Caco-2 (cell line): Measurements from ENCODE around the gene UCP2. TPM values are rescaled to one million over a fixed set of nuclear protein-coding genes. Genes with fewer than 3 reads are reported as not detected.
A peak's percentile ranks its signal among the peaks of the same experiment; 100 is the strongest.

Experiments used
- Bru-seq: library from RNA; stranded (reverse); fragments of 400-500 nt; gene quantifications from one replicate; lab custom pipeline; 2021; lab: Mats Ljungman, UMichigan
- BruChase-seq, 2 experiments: library from RNA; stranded (reverse); fragments of 400-500 nt; gene quantifications; one replicate each; lab custom pipeline; 2021; lab: Mats Ljungman, UMichigan
- BruUV-seq: library from RNA; stranded (reverse); fragments of 400-500 nt; replicated peaks from 2 replicates; lab custom pipeline; 2021; lab: Mats Ljungman, UMichigan
- CTCF ChIA-PET: fragments of 300-600 bp; sonication (Branson Sonifier 250); formaldehyde crosslinking; loops from one replicate; lab custom pipeline; 2022; ENCODE audit warnings: antibody characterized with exemption; lab: Charles Lee
- POLR2A ChIA-PET: fragments of 300-600 bp; sonication (Branson Sonifier 250); formaldehyde crosslinking; loops from one replicate; lab custom pipeline; 2022; ENCODE audit warnings: antibody characterized with exemption; lab: Charles Lee
- DNase-seq, 2 experiments: peaks; one replicate each; pipeline versions ENCODE4 v3.0.0 to v3.0.0-alpha.2; 2020 to 2022
- H3K27me3 ChIP-seq: replicated peaks from 2 replicates; pipeline ENCODE4 v1.6.0; 2011; ENCODE audit warnings: low read length; ENCODE audit not compliant: control insufficient read depth, insufficient read depth
- H3K36me3 ChIP-seq: 2 replicates; pipeline ENCODE4 v1.5.1; 2011; ENCODE audit warnings: low read length; ENCODE audit not compliant: control insufficient read depth, insufficient read depth
- H3K4me1 ChIP-seq: fragments of 250-450 bp; sonication (Bioruptor Pico); 2 replicates; pipeline ENCODE4 v1.5.1; 2020; ENCODE audit warnings: mild to moderate bottlenecking
- H3K4me3 ChIP-seq: 2 replicates; pipeline ENCODE4 v1.5.1; 2011; ENCODE audit warnings: low read depth, mild to moderate bottlenecking, control low read depth, low read length
- H3K9me3 ChIP-seq: fragments of 250-450 bp; sonication (Bioruptor Pico); 2 replicates; pipeline ENCODE4 v1.5.1; 2020; ENCODE audit warnings: mild to moderate bottlenecking, moderate library complexity
- H3K27ac Mint-ChIP-seq: one replicate; pipeline ENCODE4 v1.8.0; 2022; ENCODE audit warnings: mixed read lengths; ENCODE audit not compliant: unreplicated experiment
- H3K27me3 Mint-ChIP-seq: one replicate; pipeline ENCODE4 v1.8.0; 2022; ENCODE audit warnings: mixed read lengths; ENCODE audit not compliant: insufficient read depth, unreplicated experiment
- H3K36me3 Mint-ChIP-seq: one replicate; pipeline ENCODE4 v1.8.0; 2022; ENCODE audit warnings: mild to moderate bottlenecking, mixed read lengths; ENCODE audit not compliant: insufficient read depth, unreplicated experiment
- H3K4me1 Mint-ChIP-seq: one replicate; pipeline ENCODE4 v1.8.0; 2022; ENCODE audit warnings: low read depth, mixed read lengths; ENCODE audit not compliant: unreplicated experiment
- H3K4me3 Mint-ChIP-seq: one replicate; pipeline ENCODE4 v1.8.0; 2022; ENCODE audit warnings: mild to moderate bottlenecking, moderate library complexity, mixed read lengths; ENCODE audit not compliant: unreplicated experiment
- H3K9me3 Mint-ChIP-seq: one replicate; pipeline ENCODE4 v1.8.0; 2022; ENCODE audit warnings: mixed read lengths; ENCODE audit not compliant: unreplicated experiment
- intact Hi-C: fragments of 100-400 bp; cut with micrococcal nuclease; formaldehyde crosslinking; loops from one replicate; pipeline ENCODE4 v1.10.0; 2022; ENCODE audit not compliant: unreplicated experiment
- long read RNA-seq: library from polyadenylated mRNA; stranded (forward); transcript quantifications from one replicate; pipeline ENCODE4 v2.0.0, GENCODE V29; 2022
- total RNA-seq: library from RNA; stranded (reverse); gene quantifications from 2 replicates; pipeline ENCODE4 v1.2.3, GENCODE V29; 2022
- TF ChIP-seq, protein P1 (sequence below), 2 experiments: fragments of 200-600 bp in 1 of 2; IDR thresholded peaks; 1 replicate in 1 of 2; 2 replicates in 1 of 2; pipeline versions ENCODE4 v1.5.1 to v1.8.0; 2011 to 2022; ENCODE audit warnings: antibody characterized with exemption in 1 of 2, control low read depth in 1 of 2, inconsistent platforms in 1 of 2, low read depth in 1 of 2, low read length in 1 of 2, mild to moderate bottlenecking in 1 of 2, moderate library complexity in 1 of 2; ENCODE audit not compliant: insufficient read depth in 1 of 2, severe bottlenecking in 1 of 2, unreplicated experiment in 1 of 2

Gene UCP2, protein sequence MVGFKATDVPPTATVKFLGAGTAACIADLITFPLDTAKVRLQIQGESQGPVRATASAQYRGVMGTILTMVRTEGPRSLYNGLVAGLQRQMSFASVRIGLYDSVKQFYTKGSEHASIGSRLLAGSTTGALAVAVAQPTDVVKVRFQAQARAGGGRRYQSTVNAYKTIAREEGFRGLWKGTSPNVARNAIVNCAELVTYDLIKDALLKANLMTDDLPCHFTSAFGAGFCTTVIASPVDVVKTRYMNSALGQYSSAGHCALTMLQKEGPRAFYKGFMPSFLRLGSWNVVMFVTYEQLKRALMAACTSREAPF
- total RNA-seq (100 and 144 TPM in 2 replicates), Bru-seq, nascent RNA (percentile 88 among the genes with signal in this experiment), BruChase-seq, experiment 1, labeled RNA remaining after a 2-hour chase (percentile 72 among the genes with signal in this experiment), BruChase-seq, experiment 2, labeled RNA remaining after a 6-hour chase (percentile 80 among the genes with signal in this experiment)
- long read RNA-seq, transcript UCP2-201 (8 exons, 2,113 nt): major isoform, 129 of 138 reads
- long read RNA-seq, partial matches to known transcripts: 2 of 138 reads
- long read RNA-seq, other reads (novel, unspliced or antisense): 5 of 138 reads

- CTCF ChIA-PET: interaction anchor here (0.6 to 1.6 kb wide), 4 partner anchors 10 to 188 kb away, joined by 3 to 13 read pairs (median 3); partner anchors contain the start of genes C2CD3 and PPME1
- Histone ChIP-seq H3K9me3 (no peaks in the 10 kb centered on the region), H3K27me3 (no peaks in the 10 kb centered on the region), H3K4me3 (peak within 1 kb of the TSS; percentile 55), H3K36me3 (peaks cover 17% of the 10 kb centered on the region), H3K4me1 (peaks cover 15% of the 10 kb centered on the region)
- TF ChIP-seq, protein P1, sequence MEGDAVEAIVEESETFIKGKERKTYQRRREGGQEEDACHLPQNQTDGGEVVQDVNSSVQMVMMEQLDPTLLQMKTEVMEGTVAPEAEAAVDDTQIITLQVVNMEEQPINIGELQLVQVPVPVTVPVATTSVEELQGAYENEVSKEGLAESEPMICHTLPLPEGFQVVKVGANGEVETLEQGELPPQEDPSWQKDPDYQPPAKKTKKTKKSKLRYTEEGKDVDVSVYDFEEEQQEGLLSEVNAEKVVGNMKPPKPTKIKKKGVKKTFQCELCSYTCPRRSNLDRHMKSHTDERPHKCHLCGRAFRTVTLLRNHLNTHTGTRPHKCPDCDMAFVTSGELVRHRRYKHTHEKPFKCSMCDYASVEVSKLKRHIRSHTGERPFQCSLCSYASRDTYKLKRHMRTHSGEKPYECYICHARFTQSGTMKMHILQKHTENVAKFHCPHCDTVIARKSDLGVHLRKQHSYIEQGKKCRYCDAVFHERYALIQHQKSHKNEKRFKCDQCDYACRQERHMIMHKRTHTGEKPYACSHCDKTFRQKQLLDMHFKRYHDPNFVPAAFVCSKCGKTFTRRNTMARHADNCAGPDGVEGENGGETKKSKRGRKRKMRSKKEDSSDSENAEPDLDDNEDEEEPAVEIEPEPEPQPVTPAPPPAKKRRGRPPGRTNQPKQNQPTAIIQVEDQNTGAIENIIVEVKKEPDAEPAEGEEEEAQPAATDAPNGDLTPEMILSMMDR (IDR thresholded peaks at IDR 0.05; ENCODE audit: insufficient read depth in 1 of 2, low read depth in 1 of 2, low read length in 1 of 2, severe bottlenecking in 1 of 2, unreplicated experiment in 1 of 2): no peak
- POLR2A ChIA-PET: interaction anchor here (0.5 to 3.4 kb wide), 21 partner anchors 10 to 511 kb away, joined by 3 to 42 read pairs (median 4); partner anchors contain the start of genes C2CD3, LIPT2, MRPL48 and PPME1
- intact Hi-C loops: loop anchor here (1.0 to 10.0 kb wide), 5 partner anchors 18 to 332 kb away; partner anchors contain the start of gene P4HA3
- no peaks in the 10 kb centered on the region for H3K9me3 Mint-ChIP-seq
- peak within 1 kb of the TSS; percentile 95 for H3K27ac Mint-ChIP-seq
- peak; percentile 95 to 96 for DNase-seq
- no TSS peak for BruUV-seq
- H3K4me1 Mint-ChIP-seq: peaks cover 7% of the 10 kb centered on the region
- no peaks in the 10 kb centered on the region for H3K27me3 Mint-ChIP-seq
- peak within 1 kb of the TSS; percentile 91 for H3K4me3 Mint-ChIP-seq
- peaks cover 36% of the 10 kb centered on the region for H3K36me3 Mint-ChIP-seq
Observed at GRCh38 chr11:73982595-73982989, at the start of gene UCP2. Gene UCP2, minus strand, starts transcription at chr11:73982843. Its CDS starts 4,465 bp downstream, at chr11:73978378.

- CTCF ChIA-PET: no interaction called here
- no peak for DNase-seq
- no peaks in the 10 kb centered on the region for H3K4me1 Mint-ChIP-seq
- no TSS peak for BruUV-seq
- H3K9me3 Mint-ChIP-seq: no peaks in the 10 kb centered on the region
- intact Hi-C loops: no loop called here
- Histone ChIP-seq H3K4me1 (no peaks in the 10 kb centered on the region; the same call in 1 of the 2 replicates), H3K27me3 (no peaks in the 10 kb centered on the region), H3K9me3 (no peaks in the 10 kb centered on the region), H3K36me3 (no peaks in the 10 kb centered on the region; the same call in 1 of the 2 replicates), H3K4me3 (no peak overlapping the region)
- POLR2A ChIA-PET: no interaction called here
- no peaks in the 10 kb centered on the region for H3K27me3 Mint-ChIP-seq
- no peak overlapping the region for H3K4me3 Mint-ChIP-seq
- peaks cover 4% of the 10 kb centered on the region for H3K36me3 Mint-ChIP-seq
- TF ChIP-seq, protein P1 (IDR thresholded peaks at IDR 0.05; ENCODE audit: insufficient read depth in 1 of 2, low read depth in 1 of 2, low read length in 1 of 2, severe bottlenecking in 1 of 2, unreplicated experiment in 1 of 2): no peak
- no peak overlapping the region for H3K27ac Mint-ChIP-seq
Observed at GRCh38 chr11:74030723-74031676, 48.4 kb upstream of the UCP2 start.
